GM12878 (cell line): Measurements from ENCODE around the gene DIO2. TPM values are rescaled to one million over a fixed set of nuclear protein-coding genes. Genes with fewer than 3 reads are reported as not detected.

ENCODE experiments used
- ATAC-seq: fragments of 200-7000 bp; cut with Tn5 transposase; 3 replicates; pipeline ENCODE4 v1.9.1; 2020; ENCODE audit warnings: mild to moderate bottlenecking, moderate library complexity
- BruUV-seq: library from RNA; stranded (reverse); fragments of 400-500 nt; replicated peaks from 2 replicates; lab custom pipeline; 2021; lab: Mats Ljungman, UMichigan
- CTCF ChIA-PET: fragments of 300-600 bp; sonication (Branson Sonifier 250); formaldehyde crosslinking; extraction: SDS; loops from one replicate; lab custom pipeline; 2021; ENCODE audit warnings: inconsistent platforms; lab: Yijun Ruan, JAX
- POLR2A ChIA-PET: fragments of 350-600 bp; formaldehyde crosslinking; extraction: SDS; loops from one replicate; lab custom pipeline; 2021; ENCODE audit warnings: inconsistent platforms; lab: Charles Lee
- RAD21 ChIA-PET: fragments of 300-600 bp; sonication (Branson Sonifier 250); formaldehyde crosslinking; loops from one replicate; lab custom pipeline; 2023; ENCODE audit warnings: antibody characterized with exemption; ENCODE audit not compliant: unreplicated experiment; lab: Charles Lee
- SMC1A ChIA-PET: fragments of 300-600 bp; sonication (Branson Sonifier 250); formaldehyde crosslinking; loops from one replicate; lab custom pipeline; 2023; ENCODE audit not compliant: unreplicated experiment, uncharacterized antibody; lab: Charles Lee
- DNase-seq: peaks from one replicate; pipeline ENCODE4 v3.0.0-alpha.2; 2011; ENCODE audit warnings: low read depth, low spot score
- FAIRE-seq: peaks from 3 replicates; lab custom pipeline; 2011; peaks lifted over from hg19 to GRCh38; lab: Jason Lieb, UNC
- H2AFZ ChIP-seq: 2 replicates; pipeline ENCODE4 v1.6.0; 2011; ENCODE audit warnings: low read depth, low read length, control low read depth; ENCODE audit not compliant: control insufficient read depth
- H3K27ac ChIP-seq: 2 replicates; pipeline ENCODE4 v1.5.1; 2011; ENCODE audit warnings: control low read depth; ENCODE audit not compliant: control insufficient read depth, insufficient read depth
- H3K27me3 ChIP-seq, 2 experiments: replicated peaks in 1 of 2; 2 replicates each; pipeline versions ENCODE4 v1.6.0 to v1.6.1; 2011; ENCODE audit warnings: low read length in 1 of 2; ENCODE audit not compliant: control insufficient read depth in 2 of 2, insufficient read depth in 2 of 2
- H3K36me3 ChIP-seq, 2 experiments: 2 replicates each; pipeline ENCODE4 v1.5.1; 2011; ENCODE audit warnings: low read length in 1 of 2; ENCODE audit not compliant: control insufficient read depth in 2 of 2, insufficient read depth in 2 of 2
- H3K4me1 ChIP-seq: 2 replicates; pipeline ENCODE4 v1.6.1; 2011; ENCODE audit warnings: mild to moderate bottlenecking, low read length, moderate library complexity, mixed read lengths; ENCODE audit not compliant: control insufficient read depth, insufficient read depth
- H3K4me2 ChIP-seq: 2 replicates; pipeline ENCODE4 v1.6.0; 2011; ENCODE audit warnings: control low read depth; ENCODE audit not compliant: control insufficient read depth, insufficient read depth
- H3K4me3 ChIP-seq: fragments of 200-600 bp; sonication (generic); 2 replicates; pipeline ENCODE4 v1.5.1; 2016
- H3K79me2 ChIP-seq: 2 replicates; pipeline ENCODE4 v1.6.0; 2011; ENCODE audit warnings: low read length; ENCODE audit not compliant: control insufficient read depth, insufficient read depth
- H3K9ac ChIP-seq: 2 replicates; pipeline ENCODE4 v1.8.0; 2011; ENCODE audit warnings: low read length, control low read depth, mixed read lengths; ENCODE audit not compliant: control insufficient read depth, insufficient read depth
- H3K9me3 ChIP-seq: replicated peaks from 3 replicates; pipeline ENCODE4 v1.5.1; 2011; ENCODE audit warnings: mild to moderate bottlenecking, low read length; ENCODE audit not compliant: control insufficient read depth, insufficient read depth
- H4K20me1 ChIP-seq: 2 replicates; pipeline ENCODE4 v1.6.0; 2011; ENCODE audit not compliant: control insufficient read depth, insufficient read depth
- ATF2 ChIP-seq: IDR thresholded peaks from 2 replicates; pipeline ENCODE4 v1.6.1; 2012; ENCODE audit warnings: low read length, inconsistent platforms
- ATF3 ChIP-seq: IDR thresholded peaks from 2 replicates; pipeline ENCODE4 v1.6.1; 2011; ENCODE audit warnings: low read depth, mild to moderate bottlenecking, low read length, moderate library complexity, borderline replicate concordance; ENCODE audit errors: extremely low read depth
- ATF7 ChIP-seq: fragments of 450-650 bp; IDR thresholded peaks from 2 replicates; pipeline ENCODE4 v1.6.1; 2016; ENCODE audit warnings: low read depth, mild to moderate bottlenecking
- BCL11A ChIP-seq: IDR thresholded peaks from 2 replicates; pipeline ENCODE4 v1.6.1; 2011; ENCODE audit warnings: low read depth, low read length
- BCLAF1 ChIP-seq: fragments of 450-650 bp; IDR thresholded peaks from 2 replicates; pipeline ENCODE4 v1.6.1; 2017; ENCODE audit warnings: antibody characterized with exemption, mild to moderate bottlenecking, moderate library complexity
- BHLHE40 ChIP-seq, 2 experiments: fragments of 450-650 bp in 1 of 2; IDR thresholded peaks; 2 replicates each; pipeline ENCODE4 v1.6.1; 2011 to 2017; ENCODE audit warnings: low read depth in 2 of 2, borderline replicate concordance in 1 of 2, improper control_type of control experiment in 1 of 2, low read length in 1 of 2, mild to moderate bottlenecking in 1 of 2
- BMI1 ChIP-seq: fragments of 450-650 bp; IDR thresholded peaks from 2 replicates; pipeline ENCODE4 v1.6.1; 2016; ENCODE audit warnings: mild to moderate bottlenecking, moderate library complexity, borderline replicate concordance
- DPF2 ChIP-seq: fragments of 450-650 bp; IDR thresholded peaks from 2 replicates; pipeline ENCODE4 v1.6.1; 2017; ENCODE audit warnings: mild to moderate bottlenecking
- EP300 ChIP-seq, 2 experiments: fragments of 150-350 bp in 1 of 2; IDR thresholded peaks; 2 replicates each; pipeline ENCODE4 v1.6.1; 2011 to 2012; ENCODE audit warnings: low read depth in 2 of 2, low read length in 2 of 2, borderline replicate concordance in 1 of 2, improper control_type of control experiment in 1 of 2, inconsistent platforms in 1 of 2; ENCODE audit not compliant: control insufficient read depth in 1 of 2
- IKZF1 ChIP-seq: fragments of 450-650 bp; conservative IDR thresholded peaks from 2 replicates; pipeline ENCODE4 v1.6.1; 2017; ENCODE audit warnings: antibody characterized with exemption, mild to moderate bottlenecking
- IKZF2 ChIP-seq, 2 experiments: fragments of 450-650 bp; IDR thresholded peaks; 2 replicates each; pipeline ENCODE4 v1.6.1; 2017; ENCODE audit warnings: mild to moderate bottlenecking in 2 of 2, moderate library complexity in 2 of 2
- MTA2 ChIP-seq: fragments of 450-650 bp; IDR thresholded peaks from 2 replicates; pipeline ENCODE4 v1.6.1; 2016; ENCODE audit warnings: low read depth, mild to moderate bottlenecking, moderate library complexity
- RB1 ChIP-seq: fragments of 450-650 bp; formaldehyde crosslinking; IDR thresholded peaks from 2 replicates; pipeline ENCODE4 v1.6.1; 2017; ENCODE audit warnings: mild to moderate bottlenecking, borderline replicate concordance
- SMARCA5 ChIP-seq: fragments of 450-650 bp; IDR thresholded peaks from 2 replicates; pipeline ENCODE4 v1.6.1; 2017; ENCODE audit warnings: mild to moderate bottlenecking
- SPI1 ChIP-seq: IDR thresholded peaks from 2 replicates; pipeline ENCODE4 v1.6.1; 2011; ENCODE audit warnings: low read depth, mild to moderate bottlenecking, low read length, moderate library complexity, borderline replicate concordance; ENCODE audit not compliant: insufficient read depth
- SREBF2 ChIP-seq: IDR thresholded peaks from 2 replicates; pipeline ENCODE4 v1.6.1; 2012; ENCODE audit warnings: mild to moderate bottlenecking, low read length
- STAT1 ChIP-seq: fragments of 450-650 bp; conservative IDR thresholded peaks from 2 replicates; pipeline ENCODE4 v1.6.1; 2014; ENCODE audit warnings: antibody characterized with exemption, mild to moderate bottlenecking
- SUPT20H ChIP-seq: IDR thresholded peaks from 2 replicates; pipeline ENCODE4 v1.6.1; 2011; ENCODE audit warnings: low read depth, mild to moderate bottlenecking, low read length, moderate library complexity, borderline replicate concordance; ENCODE audit not compliant: control insufficient read depth
- ZNF384 ChIP-seq: IDR thresholded peaks from 2 replicates; pipeline ENCODE4 v1.6.1; 2012; ENCODE audit warnings: low read depth, mild to moderate bottlenecking, low read length, improper control_type of control experiment, borderline replicate concordance
- WGBS: methylation state at CpG from one replicate; pipeline ENCODE4 v1.1.6; 2016; ENCODE audit warnings: low lambda C conversion rate; ENCODE audit not compliant: insufficient replicate concordance, insufficient coverage; ENCODE audit errors: missing lambda C conversion rate; 5-methylcytosine and 5-hydroxymethylcytosine counted together
- in situ Hi-C: fragments of 300-500 bp; cut with MboI; formaldehyde crosslinking; loops from 9 replicates; pipeline ENCODE4 v1.14.3; 2018; ENCODE audit warnings: mixed read lengths
- intact Hi-C: fragments of 100-400 bp; cut with micrococcal nuclease; formaldehyde crosslinking; loops from one replicate; pipeline ENCODE4 v1.14.2; 2022; ENCODE audit not compliant: unreplicated experiment
- polyA plus RNA-seq, 11 experiments: library from polyadenylated mRNA; depleted of rRNA in 4 of 11; unstranded in 6 of 11; stranded (reverse) in 5 of 11; fragments of >200 nt; fragmentation: Nextera tagmentation in 4 of 11; fragmentation: Illumina TruSeq in 1 of 11; extraction: Ambion mirVana in 4 of 11; extraction: Trizol in 1 of 11; gene quantifications; 1 replicate in 1 of 11; 2 replicates in 10 of 11; pipeline versions ENCODE4 v1.2.1 to v1.2.3, GENCODE V29; 2011 to 2016; ENCODE audit warnings: inconsistent platforms in 2 of 11, missing spikeins in 2 of 11, low read depth in 1 of 11
- total RNA-seq, 4 experiments: library from RNA; depleted of rRNA in 3 of 4; stranded (reverse); fragments of >200 nt in 3 of 4; fragmentation: Illumina TruSeq in 1 of 4; extraction: Trizol in 1 of 4; gene quantifications; 2 replicates each; pipeline versions ENCODE4 v1.2.1 to v1.2.3, GENCODE V29; 2013 to 2021

The DIO2 gene
- total and polyA plus RNA-seq, 10 of the 15 experiments (the other 5 are each of a cell fraction or from before 2014, with no cell fraction given), result not detected

GRCh38 chr14:80212023-80212397 is 706 bp upstream of the DIO2 start:
- TF ChIP-seq ATF3 (no peak), ATF2 (peak; percentile 38; the same call in 1 of the 2 replicates), BMI1 (no peak), BHLHE40 (IDR thresholded peaks at IDR 0.05; ENCODE audit: borderline replicate concordance in 1 of 2, low read depth in 2 of 2, low read length in 1 of 2) (no peak), EP300 (IDR thresholded peaks at IDR 0.05; ENCODE audit: borderline replicate concordance in 1 of 2, control insufficient read depth in 1 of 2, low read depth in 2 of 2, low read length in 2 of 2) (peak in 1 of 2 experiments; percentile 14; a peak in 2 of 4 replicates), SMARCA5 (0 out of 2 replicates have a peak, but pooled peaks have one; percentile 29), SREBF2 (no peak), RB1 (no peak), ATF7 (peak; percentile 90), BCLAF1 (no peak), SPI1 (peak; percentile 83), DPF2 (peak; percentile 33; the same call in 1 of the 2 replicates), IKZF2 (IDR thresholded peaks at IDR 0.05) (peak; percentile 52 to 75), BCL11A (peak; percentile 74; the same call in 1 of the 2 replicates), SUPT20H (no peak), MTA2 (peak; percentile 80), STAT1 (no peak), ZNF384 (peak; percentile 65), IKZF1 (peak; percentile 50; the same call in 1 of the 2 replicates)
- no peak overlapping the region for H3K9ac ChIP-seq
- CTCF ChIA-PET, result interaction anchor here (0.7 to 2.5 kb wide), 5 partner anchors 9 to 638 kb away, joined by 3 to 47 read pairs (median 3); no protein-coding TSS in a partner anchor

More at GRCh38 chr14:80212023-80212397, 706 bp upstream of the DIO2 start:
- H2AFZ ChIP-seq, result no peak overlapping the region
- no peak overlapping the region for H3K4me2 ChIP-seq
- FAIRE-seq (no peak), DNase-seq (no peak), ATAC-seq (peak; percentile 83)
- H3K79me2 ChIP-seq, result no peaks in the 10 kb centered on the region
- SMC1A ChIA-PET, result interaction anchor here (1.0 to 2.9 kb wide), 2 partner anchors 376 to 638 kb away, joined by 3 to 21 read pairs; no protein-coding TSS in a partner anchor
- POLR2A ChIA-PET, result interaction anchor here (0.6 kb wide), 1 partner anchor 134 kb away, joined by 3 read pairs; no protein-coding TSS in a partner anchor
- RAD21 ChIA-PET, result interaction anchor here (0.7 to 2.5 kb wide), 2 partner anchors 58 to 638 kb away, joined by 4 to 17 read pairs; no protein-coding TSS in a partner anchor
- no peaks in the 10 kb centered on the region for H3K4me1 ChIP-seq
- WGBS, result 0% methylated on average over 5 of the region's 5 CpGs
- intact Hi-C loops (loop anchor here (2.0 to 5.0 kb wide), 2 partner anchors 375 to 639 kb away; no protein-coding TSS in a partner anchor), in situ Hi-C loops (no loop called here)
- no peaks in the 10 kb centered on the region for H3K9me3 ChIP-seq
- H4K20me1 ChIP-seq, result no peaks in the 10 kb centered on the region
- H3K27me3 ChIP-seq, result no peaks in the 10 kb centered on the region; a peak in 1 of 4 replicates
- no peak overlapping the region for H3K4me3 ChIP-seq
- no TSS peak for BruUV-seq
- H3K27ac ChIP-seq, result no peak overlapping the region
- no peaks in the 10 kb centered on the region for H3K36me3 ChIP-seq
